HepG2 (cell line): Measurements from ENCODE around the gene ZCCHC8. TPM values are rescaled to one million over a fixed set of nuclear protein-coding genes. Genes with fewer than 3 reads are reported as not detected.

Experiments used
- HMGXB4 ChIP-seq, 2 experiments: sonication (generic) in 1 of 2; formaldehyde crosslinking in 1 of 2; IDR thresholded peaks; 2 replicates each; pipeline versions ENCODE4 v1.4.0 to v1.6.1; 2018 to 2020; ENCODE audit warnings: missing genetic modification reagents in 2 of 2, borderline replicate concordance in 1 of 2, low read depth in 1 of 2, mild to moderate bottlenecking in 1 of 2, missing biosample characterization in 1 of 2
- KLF6 ChIP-seq: IDR thresholded peaks from 2 replicates; pipeline ENCODE4 v1.8.0; 2016; ENCODE audit warnings: missing biosample characterization, missing genetic modification reagents
- MXI1 ChIP-seq: IDR thresholded peaks from 3 replicates; pipeline ENCODE4 v1.6.1; 2012; ENCODE audit warnings: low read depth, low read length, inconsistent platforms, borderline replicate concordance
- PAWR ChIP-seq: sonication (generic); formaldehyde crosslinking; IDR thresholded peaks from 2 replicates; pipeline ENCODE4 v1.4.0; 2020; ENCODE audit warnings: missing genetic modification reagents, mild to moderate bottlenecking, borderline replicate concordance
- RFX3 ChIP-seq: IDR thresholded peaks from 2 replicates; pipeline ENCODE4 v1.6.1; 2016; ENCODE audit warnings: missing biosample characterization, missing genetic modification reagents
- YY1 ChIP-seq: IDR thresholded peaks from 2 replicates; pipeline ENCODE4 v1.6.1; 2011; ENCODE audit warnings: low read length, low read depth, moderate library complexity, mild to moderate bottlenecking; ENCODE audit not compliant: insufficient read depth, insufficient replicate concordance
- ZBTB38 ChIP-seq: sonication (generic); formaldehyde crosslinking; IDR thresholded peaks from 2 replicates; pipeline ENCODE4 v1.5.1; 2020; ENCODE audit warnings: mild to moderate bottlenecking, missing genetic modification reagents
- ZFP91 ChIP-seq: sonication (generic); formaldehyde crosslinking; IDR thresholded peaks from 2 replicates; pipeline ENCODE4 v1.9.0; 2022; ENCODE audit warnings: missing genetic modification reagents, mild to moderate bottlenecking, borderline replicate concordance
- ZHX2 ChIP-seq, 2 experiments: sonication (generic) in 1 of 2; formaldehyde crosslinking in 1 of 2; IDR thresholded peaks; 2 replicates each; pipeline versions ENCODE4 v1.6.1 to v1.9.0; 2014 to 2022; ENCODE audit warnings: antibody characterized with exemption in 1 of 2, borderline replicate concordance in 1 of 2, inconsistent platforms in 1 of 2, low read depth in 1 of 2, missing genetic modification reagents in 1 of 2
- ZNF335 ChIP-seq: sonication (generic); formaldehyde crosslinking; IDR thresholded peaks from 2 replicates; pipeline ENCODE4 v1.4.0; 2020; ENCODE audit warnings: missing genetic modification reagents
- ZNF354B ChIP-seq: sonication (generic); formaldehyde crosslinking; IDR thresholded peaks from 2 replicates; pipeline ENCODE4 v1.8.0; 2022; ENCODE audit warnings: mild to moderate bottlenecking, missing genetic modification reagents
- ZNF687 ChIP-seq: sonication (generic); formaldehyde crosslinking; IDR thresholded peaks from 2 replicates; pipeline ENCODE4 v1.5.1; 2020; ENCODE audit warnings: mild to moderate bottlenecking, missing genetic modification reagents, moderate library complexity
- polyA plus RNA-seq, 8 experiments: library from polyadenylated mRNA; depleted of rRNA in 3 of 8; stranded (reverse) in 7 of 8; unstranded in 1 of 8; fragments of >200 nt; fragmentation: Illumina TruSeq in 4 of 8; extraction: Trizol in 4 of 8; gene quantifications; 2 replicates each; pipeline versions ENCODE4 v1.2.1 to v1.2.3, GENCODE V29; 2011 to 2016; ENCODE audit warnings: low read depth in 4 of 8, missing spikeins in 1 of 8, mixed read lengths in 1 of 8; ENCODE audit not compliant: insufficient read depth in 1 of 8
- total RNA-seq, 5 experiments: library from RNA; depleted of rRNA; stranded (reverse); fragments of >200 nt; fragmentation: Illumina TruSeq; extraction: Trizol; gene quantifications; 2 replicates each; pipeline ENCODE4 v1.2.3, GENCODE V29; 2016; ENCODE audit warnings: low read depth in 1 of 5

ZCCHC8 gene
- total and polyA plus RNA-seq, 2 of the 13 experiments (the other 11 are each of a cell fraction or from before 2014, with no cell fraction given): 18.6 to 20.9 TPM

GRCh38 chr12:122421821-122422729 lies 78.7 kb downstream of the ZCCHC8 start, which contains the start of gene CLIP1 (continued):
- TF ChIP-seq PAWR (CRISPR knock-in tag): no peak
- TF ChIP-seq ZNF335 (CRISPR knock-in tag): no peak
- TF ChIP-seq HMGXB4 (CRISPR knock-in tag; IDR thresholded peaks at IDR 0.05; ENCODE audit: borderline replicate concordance in 1 of 2, low read depth in 1 of 2): peak in 1 of 2 experiments; percentile 84; a peak in 2 of 4 replicates
- no peak for TF ChIP-seq RFX3 (CRISPR knock-in tag)
- TF ChIP-seq YY1: peak; percentile 45
- no peak for TF ChIP-seq ZHX2 (IDR thresholded peaks at IDR 0.05; ENCODE audit: low read depth)
- no peak for TF ChIP-seq ZHX2 (CRISPR knock-in tag; IDR thresholded peaks at IDR 0.05; ENCODE audit: borderline replicate concordance)
- TF ChIP-seq ZFP91 (CRISPR knock-in tag): peak; percentile 29; the same call in 1 of the 2 replicates
- no peak for TF ChIP-seq KLF6 (CRISPR knock-in tag)
- no peak for TF ChIP-seq ZBTB38
- 0 out of 3 replicates have a peak, but pooled peaks have one; percentile 14 for TF ChIP-seq MXI1
- peak; percentile 60 for TF ChIP-seq ZNF687 (CRISPR knock-in tag)
- no peak for TF ChIP-seq ZNF354B (CRISPR knock-in tag)
